NAMALWA (cell line): ENCODE results near the gene CC2D2B.
A peak's percentile ranks its signal among the peaks of the same experiment; 100 is the strongest.
"Not testable (repeated sequence)": the region's sequence is repeated elsewhere in the genome, so short reads cannot be mapped to it uniquely, and the experiment has no call there.

ENCODE experiments used
- DNase-seq: peaks from one replicate; pipeline ENCODE4 v3.0.0-alpha.2; 2015; ENCODE audit warnings: low spot score

The CC2D2B gene

GRCh38 chr10:95905897-95906580 is 1.7 kb upstream of the CC2D2B start:
- not testable (repeated sequence) for DNase-seq

DNA sequence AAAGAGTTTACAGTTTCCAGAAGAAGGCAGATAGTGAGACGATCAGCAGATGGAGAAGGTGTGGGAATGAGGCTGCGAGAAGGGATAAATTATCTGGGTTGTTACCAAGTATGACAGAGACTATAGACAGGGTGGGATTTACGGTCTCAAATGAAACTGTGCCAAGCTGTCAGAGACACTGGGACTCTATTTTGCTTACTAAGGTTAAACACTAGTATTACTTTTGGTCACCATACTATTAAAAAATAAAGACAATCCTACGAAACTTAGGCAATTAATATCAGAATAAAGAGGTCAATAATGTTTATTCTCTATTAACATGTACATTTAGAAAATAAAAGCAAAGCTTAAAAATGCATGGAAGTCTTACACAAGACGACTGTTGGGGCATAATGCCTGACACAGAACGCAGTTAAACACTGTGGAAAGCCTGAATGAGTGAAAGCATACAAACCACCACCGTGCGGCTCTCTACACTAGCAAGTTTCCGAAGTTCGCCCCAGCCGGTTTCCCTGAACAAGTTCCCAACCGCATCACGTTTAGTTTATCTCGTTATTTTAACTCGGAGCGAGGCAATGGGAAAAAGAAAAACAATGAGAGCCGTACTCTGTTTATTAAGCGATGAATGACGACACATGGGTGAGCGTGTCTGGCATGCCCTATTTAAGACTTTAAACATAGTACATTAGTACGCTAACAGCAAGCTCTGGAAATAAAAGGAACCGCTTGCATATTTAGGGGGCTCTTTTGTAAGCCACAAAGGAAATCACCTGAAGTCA is 909 bp upstream of the CC2D2B start:
- peak; percentile 36 for DNase-seq

- no peak for DNase-seq
Measured at GRCh38 chr10:95908450-95908849, 675 bp downstream of the CC2D2B start.

DNA sequence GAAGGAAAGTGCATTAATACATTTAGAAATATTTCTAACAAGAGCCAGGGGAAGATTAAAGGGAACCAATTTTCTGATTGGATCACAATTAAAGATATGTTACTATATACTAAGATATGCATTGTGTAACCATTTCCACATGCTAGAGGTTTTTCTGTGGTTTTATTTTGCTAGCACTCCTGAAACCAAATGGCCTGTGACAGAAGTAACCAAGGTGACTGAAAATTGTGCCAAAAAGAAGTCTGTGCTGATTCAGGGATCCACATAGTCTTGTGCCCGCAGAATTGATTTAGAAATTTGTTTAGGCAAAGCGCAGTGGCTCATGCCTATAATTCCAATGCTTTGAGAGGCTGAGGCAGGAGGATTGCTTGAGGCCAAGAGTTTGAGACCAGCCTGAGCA is 1.8 kb downstream of the CC2D2B start:
- no peak for DNase-seq

- not testable (repeated sequence) for DNase-seq
Measured at GRCh38 chr10:95916039-95916438, 8.3 kb downstream of the CC2D2B start.

DNA sequence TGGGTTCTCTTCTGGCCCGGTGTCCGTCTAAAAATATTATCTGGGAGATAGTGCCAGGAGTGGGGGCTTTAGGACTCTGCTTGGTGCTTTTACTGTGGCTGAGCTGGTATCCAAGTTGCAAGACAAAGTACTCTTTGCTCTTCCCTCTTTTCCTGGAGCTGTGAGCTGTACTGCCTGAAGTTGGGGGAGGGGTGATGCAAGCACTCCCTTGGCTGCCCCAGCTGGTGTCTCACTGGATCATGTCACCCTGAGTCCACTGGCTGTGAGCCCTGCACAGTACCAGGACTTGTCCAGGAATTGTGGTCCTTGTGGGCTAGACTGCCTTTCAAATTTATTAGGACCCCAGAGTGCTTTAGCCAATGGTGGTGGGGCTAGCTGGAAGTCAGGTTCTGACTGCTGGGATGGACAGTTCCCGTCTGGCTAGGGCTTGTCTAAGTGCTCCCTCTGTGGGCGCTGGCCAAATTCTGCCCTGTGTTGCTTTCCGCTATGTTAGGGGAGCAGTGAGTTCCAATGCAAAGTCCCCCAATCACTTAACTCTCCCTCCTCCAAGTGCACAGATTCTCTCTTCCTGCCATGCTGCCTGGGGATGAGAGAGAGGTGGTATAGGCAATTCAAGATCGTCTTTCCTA is 13.1 kb downstream of the CC2D2B start:
- no peak for DNase-seq

- no peak for DNase-seq
Measured at GRCh38 chr10:95925033-95925432, 17.3 kb downstream of the CC2D2B start.

DNA sequence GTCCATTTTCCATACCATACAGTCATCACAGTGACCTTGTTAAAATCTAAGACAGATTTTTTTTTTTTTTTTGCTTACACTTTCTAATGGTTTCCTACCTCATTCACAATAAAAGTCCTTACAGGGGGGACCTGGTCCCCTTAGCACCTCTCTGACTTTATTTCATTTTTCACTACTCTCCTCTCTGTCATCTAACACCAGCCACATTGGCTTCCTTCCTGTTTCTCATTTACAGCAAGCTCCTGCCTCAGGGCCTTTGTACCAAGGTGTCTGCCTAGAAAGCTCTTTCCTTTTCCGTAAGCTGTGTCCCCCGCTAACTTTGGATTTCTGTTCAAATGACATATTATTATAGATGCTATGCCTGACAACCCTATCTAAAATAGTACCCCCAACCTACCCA is 27.7 kb downstream of the CC2D2B start:
- no peak for DNase-seq

- DNase-seq, result peak; percentile 5
Measured at GRCh38 chr10:95941115-95941514, 33.3 kb downstream of the CC2D2B start.

DNA sequence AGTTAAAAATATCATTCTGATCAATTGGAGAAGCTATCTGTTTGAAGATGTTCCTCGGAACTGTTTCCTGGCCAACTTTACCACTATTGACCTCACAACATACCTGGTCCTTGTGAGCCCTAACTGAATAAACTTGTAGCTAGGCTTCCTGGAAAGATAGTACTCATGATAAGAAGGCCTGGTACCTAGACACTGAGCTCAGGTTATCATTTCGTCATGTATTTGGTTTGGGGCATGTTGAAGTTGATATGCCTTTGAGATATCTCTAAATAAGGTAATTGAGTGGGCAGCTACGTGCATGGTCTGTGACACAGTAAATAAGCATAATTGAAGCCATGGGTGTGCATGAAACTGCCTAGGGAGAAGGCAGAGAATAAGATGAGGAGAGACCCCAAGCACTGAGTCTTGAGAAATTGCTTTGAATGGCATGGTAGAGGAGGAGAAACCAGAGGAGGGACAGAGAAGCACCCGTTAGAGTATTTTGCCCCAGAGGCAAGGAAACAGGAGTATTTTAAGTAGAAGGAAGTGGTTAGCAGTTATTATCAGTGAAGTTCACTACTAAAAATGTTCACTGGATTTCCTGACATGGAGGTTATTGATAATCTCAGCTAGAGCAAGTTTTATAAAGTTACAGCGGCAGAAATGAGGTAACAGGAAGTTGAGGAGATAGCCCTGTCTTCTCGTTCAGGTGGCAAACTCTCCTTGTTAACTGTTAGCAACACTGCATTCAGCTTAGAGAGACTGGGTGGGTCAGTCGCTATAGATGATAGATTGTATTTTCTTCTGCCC is 55.6 kb downstream of the CC2D2B start:
- peak; percentile 48 for DNase-seq

GRCh38 chr10:95963991-95964389 is 56.2 kb downstream of the CC2D2B start:
- no peak for DNase-seq

- no peak for DNase-seq
Measured at GRCh38 chr10:95964756-95965155, 57.0 kb downstream of the CC2D2B start.

- no peak for DNase-seq
Measured at GRCh38 chr10:95976362-95977229, 68.8 kb downstream of the CC2D2B start.

GRCh38 chr10:95982200-95982599 is 74.4 kb downstream of the CC2D2B start:
- no peak for DNase-seq

GRCh38 chr10:95987685-95988426 is 80.1 kb downstream of the CC2D2B start:
- DNase-seq, result peak; percentile 15

DNA sequence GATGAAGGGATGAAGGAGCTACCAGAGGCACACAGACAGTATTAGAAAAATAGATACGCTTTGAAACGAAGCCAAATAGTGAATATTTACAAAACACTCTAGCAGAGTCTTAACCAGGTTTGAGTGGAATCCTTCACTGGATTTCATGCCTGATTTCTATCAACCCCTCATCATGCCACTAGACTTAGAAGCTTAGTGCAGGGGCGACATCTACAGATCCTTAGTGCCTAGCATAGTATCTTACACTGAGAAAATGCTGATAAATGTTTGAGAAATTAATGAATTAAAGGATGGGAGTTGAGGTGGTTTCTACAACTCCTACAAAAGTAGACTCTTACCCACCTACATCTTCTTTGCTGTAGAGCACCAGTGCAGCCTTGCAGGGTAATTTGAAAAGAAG is 80.9 kb downstream of the CC2D2B start:
- peak; percentile 26 for DNase-seq

GRCh38 chr10:95994376-95994775 is 86.6 kb downstream of the CC2D2B start:
- not testable (repeated sequence) for DNase-seq

DNA sequence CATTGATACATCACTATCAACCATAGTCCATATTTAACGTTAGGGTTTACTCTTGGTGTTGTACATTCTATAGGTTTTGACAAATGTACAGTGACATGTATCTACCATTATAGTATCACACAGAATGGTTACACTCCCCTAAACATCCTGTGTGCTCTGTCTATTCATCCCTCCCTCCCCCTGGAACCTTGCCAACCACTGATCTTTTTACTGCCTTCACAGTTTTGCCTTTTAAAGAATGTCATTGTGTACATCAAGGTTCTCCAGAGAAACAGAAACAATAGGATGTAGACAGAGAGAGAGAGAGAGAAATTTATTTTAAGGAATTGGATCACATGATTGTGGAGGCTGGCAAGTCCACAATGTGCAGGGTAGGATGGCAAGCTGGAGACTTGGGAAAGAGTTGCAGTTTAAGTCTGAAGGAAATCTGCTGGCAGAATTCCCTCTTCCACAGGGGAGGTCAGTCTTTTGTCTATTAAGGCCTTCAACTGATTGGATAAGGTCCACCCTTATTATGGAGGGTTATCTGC is 90.5 kb downstream of the CC2D2B start:
- DNase-seq, result no peak

DNA sequence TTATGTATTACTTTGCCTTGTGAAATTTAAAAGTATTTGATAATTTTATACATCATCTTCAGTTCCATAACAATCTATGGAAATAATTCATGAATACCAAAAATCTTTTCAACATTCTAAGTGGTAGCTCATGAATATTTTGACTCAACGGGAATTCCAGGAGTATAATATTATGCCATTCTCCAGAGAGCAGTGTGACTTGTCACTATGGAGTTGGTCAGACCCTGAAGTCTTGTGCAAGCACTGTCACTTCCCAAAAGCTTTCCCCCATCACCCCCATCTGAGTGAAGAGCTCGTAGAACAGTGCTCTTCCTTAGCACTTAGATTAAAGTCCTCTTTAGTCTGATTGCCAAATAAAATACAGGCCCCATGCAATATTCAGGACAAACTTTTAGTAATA is 106.2 kb downstream of the CC2D2B start:
- no peak for DNase-seq

- no peak for DNase-seq
Measured at GRCh38 chr10:96014473-96015102, 106.8 kb downstream of the CC2D2B start.
